ENCODE data around the gene POPDC2. TPM values are rescaled to one million over a fixed set of nuclear protein-coding genes. Genes with fewer than 3 reads are reported as not detected.

Gene POPDC2
- total and polyA plus RNA-seq, 2 of the 4 experiments (the other 2 are of a cell fraction) = under 0.01 to 0.29 TPM

- Histone ChIP-seq H2BK120ac (ENCODE audit: low read depth, low read length) (no peak overlapping the region), H2AK9ac (replicated peaks; ENCODE audit: low read depth, low read length, poor library complexity) (no peak overlapping the region), H4K91ac (ENCODE audit: insufficient read depth, low read depth, low read length) (no peak overlapping the region), H3K9ac (ENCODE audit: low read depth, low read length) (no peak overlapping the region), H4K5ac (ENCODE audit: low read depth, low read length) (no peak overlapping the region), H3K9me1 (ENCODE audit: insufficient read depth, low read length) (no peaks in the 10 kb centered on the region), H2BK15ac (ENCODE audit: low read depth, low read length) (no peak overlapping the region), H3K23ac (ENCODE audit: low read depth, low read length) (no peak overlapping the region), H3K36me3 (ENCODE audit: control insufficient read depth, insufficient read depth, low read length) (no peaks in the 10 kb centered on the region), H4K8ac (ENCODE audit: low read depth in 2 of 2, low read length in 2 of 2) (no peak overlapping the region), H3K56ac (ENCODE audit: extremely low read depth, insufficient read depth, low read length) (no peak overlapping the region), H2AK5ac (ENCODE audit: low read depth, low read length) (no peak overlapping the region), H3K27me3 (ENCODE audit: control insufficient read depth, insufficient read depth, low read length) (peaks cover 10% of the 10 kb centered on the region), H4K20me1 (ENCODE audit: insufficient read depth, low read length) (no peaks in the 10 kb centered on the region), H3K4me2 (ENCODE audit: low read depth, low read length) (no peak overlapping the region), H3K4ac (ENCODE audit: low read depth, low read length) (no peak overlapping the region), H3K79me1 (ENCODE audit: low read depth in 1 of 2, low read length in 2 of 2) (no peaks in the 10 kb centered on the region), H3K18ac (ENCODE audit: low read depth, low read length) (no peak overlapping the region), H3K4me3 (ENCODE audit: insufficient read depth, low read depth, low read length) (no peak overlapping the region), H2BK20ac (ENCODE audit: low read depth, low read length) (no peak overlapping the region), H3K14ac (replicated peaks; ENCODE audit: low read depth, low read length) (no peak overlapping the region), H3K4me1 (ENCODE audit: control insufficient read depth, insufficient read depth, low read length) (no peaks in the 10 kb centered on the region), H2AFZ (replicated peaks; ENCODE audit: low read length, poor library complexity) (no peak overlapping the region), H2BK5ac (ENCODE audit: low read depth, low read length, poor library complexity, severe bottlenecking) (no peak overlapping the region), H3K27ac (ENCODE audit: insufficient read depth, low read length) (no peak overlapping the region), H3K9me3 (ENCODE audit: control insufficient read depth, insufficient read depth, low read length) (no peaks in the 10 kb centered on the region)
- no peak for ATAC-seq (ENCODE audit: low read depth)
- in situ Hi-C loops (cut with MboI; ENCODE audit: low sequenced_read_pairs) (no loop called here), dilution Hi-C loops (cut with HindIII; ENCODE audit: low sequenced_read_pairs, unreplicated experiment) (no loop called here), intact Hi-C loops (cut with micrococcal nuclease) (no loop called here)
- TF ChIP-seq CEBPB (IDR thresholded peaks at IDR 0.05; ENCODE audit: low read depth, low read length) (no peak), NFE2L2 (IDR thresholded peaks at IDR 0.05; ENCODE audit: low read depth, low read length) (no peak), MAZ (IDR thresholded peaks at IDR 0.05; ENCODE audit: borderline replicate concordance, low read depth, low read length) (no peak), RAD21 (IDR thresholded peaks at IDR 0.05; ENCODE audit: low read length) (no peak), MAFK (IDR thresholded peaks at IDR 0.05; ENCODE audit: low read depth, low read length) (no peak), USF2 (IDR thresholded peaks at IDR 0.05; ENCODE audit: low read depth, low read length) (no peak), MXI1 (IDR thresholded peaks at IDR 0.05; ENCODE audit: borderline replicate concordance, low read depth, low read length) (no peak), CHD1 (IDR thresholded peaks at IDR 0.05; ENCODE audit: low read depth, low read length) (no peak)
- TF ChIP-seq, protein P1, sequence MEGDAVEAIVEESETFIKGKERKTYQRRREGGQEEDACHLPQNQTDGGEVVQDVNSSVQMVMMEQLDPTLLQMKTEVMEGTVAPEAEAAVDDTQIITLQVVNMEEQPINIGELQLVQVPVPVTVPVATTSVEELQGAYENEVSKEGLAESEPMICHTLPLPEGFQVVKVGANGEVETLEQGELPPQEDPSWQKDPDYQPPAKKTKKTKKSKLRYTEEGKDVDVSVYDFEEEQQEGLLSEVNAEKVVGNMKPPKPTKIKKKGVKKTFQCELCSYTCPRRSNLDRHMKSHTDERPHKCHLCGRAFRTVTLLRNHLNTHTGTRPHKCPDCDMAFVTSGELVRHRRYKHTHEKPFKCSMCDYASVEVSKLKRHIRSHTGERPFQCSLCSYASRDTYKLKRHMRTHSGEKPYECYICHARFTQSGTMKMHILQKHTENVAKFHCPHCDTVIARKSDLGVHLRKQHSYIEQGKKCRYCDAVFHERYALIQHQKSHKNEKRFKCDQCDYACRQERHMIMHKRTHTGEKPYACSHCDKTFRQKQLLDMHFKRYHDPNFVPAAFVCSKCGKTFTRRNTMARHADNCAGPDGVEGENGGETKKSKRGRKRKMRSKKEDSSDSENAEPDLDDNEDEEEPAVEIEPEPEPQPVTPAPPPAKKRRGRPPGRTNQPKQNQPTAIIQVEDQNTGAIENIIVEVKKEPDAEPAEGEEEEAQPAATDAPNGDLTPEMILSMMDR (conservative IDR thresholded peaks at IDR 0.05; ENCODE audit: low read depth, low read length) = no peak
- TF ChIP-seq, protein P2, sequence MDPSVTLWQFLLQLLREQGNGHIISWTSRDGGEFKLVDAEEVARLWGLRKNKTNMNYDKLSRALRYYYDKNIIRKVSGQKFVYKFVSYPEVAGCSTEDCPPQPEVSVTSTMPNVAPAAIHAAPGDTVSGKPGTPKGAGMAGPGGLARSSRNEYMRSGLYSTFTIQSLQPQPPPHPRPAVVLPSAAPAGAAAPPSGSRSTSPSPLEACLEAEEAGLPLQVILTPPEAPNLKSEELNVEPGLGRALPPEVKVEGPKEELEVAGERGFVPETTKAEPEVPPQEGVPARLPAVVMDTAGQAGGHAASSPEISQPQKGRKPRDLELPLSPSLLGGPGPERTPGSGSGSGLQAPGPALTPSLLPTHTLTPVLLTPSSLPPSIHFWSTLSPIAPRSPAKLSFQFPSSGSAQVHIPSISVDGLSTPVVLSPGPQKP (IDR thresholded peaks at IDR 0.05; ENCODE audit: borderline replicate concordance, low read depth, low read length) = no peak
- no peak for DNase-seq
- ChIA-PET POLR2A (ENCODE audit: unreplicated experiment) (no interaction called here), CTCF (no interaction called here)
- WGBS, 2 experiments (ENCODE audit: extremely low coverage in 2 of 2, insufficient read length in 1 of 2) = 20% methylated on average over 1 of the region's 4 CpGs; no CpG with 5 or more reads in 1 of the 2 experiments
- BruUV-seq (replicated peaks) = no TSS peak
Measured at GRCh38 chr3:119616056-119616455, 44.3 kb downstream of the POPDC2 start.
